Activated naive CD8-positive, alpha-beta T cell treated with anti-CD3 and anti-CD28 coated beads, Interleukin-2, amount 50 U/mL, for 24 hours (primary cell): ENCODE data around the gene THBD.

ENCODE experiments used
- ATAC-seq: fragments of 150-1000 bp; cut with Tn5 transposase; one replicate; pipeline ENCODE4 v1.10.0; 2021
- DNase-seq: peaks from one replicate; pipeline ENCODE4 v3.0.0; 2021
- H3K27ac Mint-ChIP-seq: one replicate; pipeline ENCODE4 v1.8.0; 2021; ENCODE audit warnings: mild to moderate bottlenecking, mixed read lengths
- H3K27me3 Mint-ChIP-seq: one replicate; pipeline ENCODE4 v1.8.0; 2021; ENCODE audit warnings: mixed read lengths
- H3K36me3 Mint-ChIP-seq: one replicate; pipeline ENCODE4 v1.8.0; 2021; ENCODE audit warnings: low read depth, mixed read lengths
- H3K4me1 Mint-ChIP-seq: one replicate; pipeline ENCODE4 v1.8.0; 2021; ENCODE audit warnings: mixed read lengths
- H3K4me3 Mint-ChIP-seq: one replicate; pipeline ENCODE4 v1.8.0; 2021; ENCODE audit warnings: mild to moderate bottlenecking, moderate library complexity, mixed read lengths
- H3K9me3 Mint-ChIP-seq: one replicate; pipeline ENCODE4 v1.8.0; 2021; ENCODE audit warnings: mixed read lengths

THBD gene

DNA sequence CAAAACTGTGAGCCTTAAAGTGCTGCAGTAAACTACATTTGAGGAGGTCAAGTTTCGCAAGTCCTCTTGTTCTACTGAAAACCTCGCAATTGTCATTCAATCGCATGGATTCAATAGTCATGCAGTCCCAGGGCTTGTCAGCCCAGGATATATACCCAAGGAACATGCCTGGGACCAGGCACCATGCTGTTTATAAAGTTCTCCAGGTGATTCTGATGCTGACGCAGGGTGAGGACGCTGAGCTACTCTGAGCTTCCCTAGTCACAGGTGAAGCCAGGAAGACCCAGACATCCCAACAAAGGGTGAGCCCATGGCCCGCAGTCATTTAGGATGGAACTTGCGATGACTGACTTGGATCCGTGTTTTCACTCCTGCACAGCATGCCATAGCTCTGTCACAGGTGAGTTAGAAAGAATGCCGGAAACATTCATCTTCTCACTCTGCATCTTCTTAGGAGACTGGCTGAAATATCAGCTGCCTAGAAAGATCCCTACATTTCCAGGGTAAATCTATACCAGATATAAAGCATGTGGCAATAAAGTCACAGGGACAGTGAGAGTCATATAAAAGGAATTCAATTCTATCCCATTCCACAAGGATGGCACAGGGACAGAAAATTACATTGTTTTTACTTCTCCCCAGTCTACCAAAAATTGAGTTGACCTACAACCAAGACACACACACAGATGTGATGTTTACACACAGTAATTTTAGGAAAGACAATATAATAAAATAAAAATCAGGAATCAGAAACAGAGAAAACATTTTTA is 41.4 kb downstream of the THBD start:
- DNase-seq: no peak
- Mint-ChIP-seq H3K4me1 (no peaks in the 10 kb centered on the region), H3K4me3 (no peak overlapping the region), H3K27ac (no peak overlapping the region), H3K9me3 (no peaks in the 10 kb centered on the region), H3K27me3 (no peaks in the 10 kb centered on the region), H3K36me3 (no peaks in the 10 kb centered on the region)
- no peak for ATAC-seq

DNA sequence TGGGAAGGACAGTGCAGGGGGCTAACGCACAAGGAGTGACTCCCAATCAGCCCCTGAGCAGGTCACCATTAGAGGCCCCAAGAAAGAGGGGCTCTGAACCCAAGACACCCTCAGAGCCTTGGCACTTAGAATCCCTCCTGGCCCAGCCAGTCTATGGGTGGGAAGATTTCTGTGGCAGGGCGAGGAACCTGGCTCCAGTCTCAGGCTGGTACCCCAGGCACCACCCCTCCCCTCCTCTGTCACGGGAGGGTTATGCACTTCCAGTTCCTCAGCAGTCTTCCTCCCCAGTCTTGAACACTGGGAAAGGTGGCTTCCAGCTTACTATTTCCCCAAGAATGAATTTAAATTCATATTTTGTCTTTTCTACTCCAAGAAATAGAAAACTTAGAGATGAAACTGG is 42.0 kb downstream of the THBD start:
- ATAC-seq: no peak
- no peak for DNase-seq
- no peaks in the 10 kb centered on the region for H3K4me1 Mint-ChIP-seq
- H3K27ac Mint-ChIP-seq: no peak overlapping the region
- no peaks in the 10 kb centered on the region for H3K27me3 Mint-ChIP-seq
- H3K36me3 Mint-ChIP-seq: no peaks in the 10 kb centered on the region
- H3K9me3 Mint-ChIP-seq: no peaks in the 10 kb centered on the region
- no peak overlapping the region for H3K4me3 Mint-ChIP-seq

DNA sequence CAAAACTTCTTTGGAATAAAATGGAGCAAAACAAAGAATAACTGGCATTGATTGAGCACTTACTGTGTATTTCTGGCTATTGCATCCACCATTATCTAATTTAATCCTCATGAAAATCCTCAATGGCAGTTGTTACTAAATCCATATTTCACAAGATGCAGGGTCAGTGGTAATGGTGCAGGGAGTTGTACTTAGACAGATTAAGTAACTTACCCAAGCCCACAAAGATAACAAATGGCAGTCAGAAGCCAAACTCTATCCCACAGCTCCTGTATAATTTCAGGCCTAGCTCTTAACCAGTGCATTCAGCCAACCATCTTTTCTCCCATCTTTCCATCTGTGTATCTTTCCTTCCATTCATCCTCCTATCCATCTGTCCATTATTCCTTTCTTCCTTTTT is 43.7 kb downstream of the THBD start:
- H3K9me3 Mint-ChIP-seq: no peaks in the 10 kb centered on the region
- ATAC-seq (no peak), DNase-seq (no peak)
- no peaks in the 10 kb centered on the region for H3K36me3 Mint-ChIP-seq
- no peaks in the 10 kb centered on the region for H3K27me3 Mint-ChIP-seq
- H3K27ac Mint-ChIP-seq: no peak overlapping the region
- no peaks in the 10 kb centered on the region for H3K4me1 Mint-ChIP-seq
- no peak overlapping the region for H3K4me3 Mint-ChIP-seq

DNA sequence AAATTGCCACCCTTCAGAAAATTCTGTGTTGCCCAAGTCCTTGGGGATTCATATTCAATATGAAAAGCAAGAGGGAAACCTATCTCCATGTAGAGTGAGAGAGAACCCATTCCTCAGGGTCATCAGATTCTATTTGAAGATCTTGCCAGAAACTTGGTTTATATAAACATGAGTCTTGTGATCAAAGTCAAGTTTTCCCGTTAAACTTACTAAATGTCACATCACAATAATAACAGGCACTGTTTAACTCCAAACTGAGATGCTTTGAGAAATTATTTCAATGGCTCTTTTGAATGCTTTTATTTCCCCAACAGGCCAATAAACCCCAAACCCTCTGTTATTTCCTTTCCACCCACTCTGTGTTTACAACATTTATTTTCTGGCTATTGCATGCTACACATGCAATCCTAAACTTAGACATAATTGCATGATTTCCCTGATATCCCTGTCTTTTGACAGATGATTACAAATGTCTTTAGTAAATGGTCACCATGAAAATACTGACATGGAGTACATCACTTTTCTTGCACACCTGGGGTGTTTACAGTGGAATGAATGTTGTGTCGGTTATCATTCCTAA is 45.5 kb downstream of the THBD start:
- DNase-seq (no peak), ATAC-seq (no peak)
- H3K4me3 Mint-ChIP-seq: no peak overlapping the region
- H3K27me3 Mint-ChIP-seq: no peaks in the 10 kb centered on the region
- H3K36me3 Mint-ChIP-seq: no peaks in the 10 kb centered on the region
- no peaks in the 10 kb centered on the region for H3K4me1 Mint-ChIP-seq
- H3K9me3 Mint-ChIP-seq: no peaks in the 10 kb centered on the region
- no peak overlapping the region for H3K27ac Mint-ChIP-seq

DNA sequence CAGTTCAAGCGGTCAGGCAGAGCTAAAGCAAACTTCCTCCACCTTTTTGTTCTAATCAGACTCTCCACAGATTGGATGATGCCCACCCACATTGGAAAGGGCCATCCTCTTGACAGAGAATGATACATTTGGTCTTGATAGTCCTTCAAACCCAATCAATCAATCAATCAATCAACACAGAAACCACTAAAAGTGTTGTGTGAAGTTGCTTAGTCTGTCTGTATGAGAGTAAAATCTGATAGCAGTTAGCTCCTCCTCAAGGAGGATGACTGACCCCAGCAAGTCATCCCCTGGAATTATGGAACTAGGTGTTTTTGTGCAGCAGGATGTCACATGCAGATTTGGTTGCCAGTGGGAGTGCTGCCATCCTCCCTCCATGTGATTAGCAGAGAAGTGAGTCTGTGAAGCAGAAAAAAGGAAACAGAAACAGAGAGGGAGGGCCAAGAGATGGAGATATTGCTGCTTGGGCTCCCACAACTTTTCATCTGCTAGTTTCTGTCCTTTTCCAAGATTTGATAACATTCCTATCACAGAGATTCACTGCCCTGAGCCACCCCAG is 46.3 kb downstream of the THBD start:
- no peaks in the 10 kb centered on the region for H3K4me1 Mint-ChIP-seq
- no peaks in the 10 kb centered on the region for H3K27me3 Mint-ChIP-seq
- H3K9me3 Mint-ChIP-seq: no peaks in the 10 kb centered on the region
- no peaks in the 10 kb centered on the region for H3K36me3 Mint-ChIP-seq
- DNase-seq (no peak), ATAC-seq (no peak)
- no peak overlapping the region for H3K4me3 Mint-ChIP-seq
- H3K27ac Mint-ChIP-seq: no peak overlapping the region

DNA sequence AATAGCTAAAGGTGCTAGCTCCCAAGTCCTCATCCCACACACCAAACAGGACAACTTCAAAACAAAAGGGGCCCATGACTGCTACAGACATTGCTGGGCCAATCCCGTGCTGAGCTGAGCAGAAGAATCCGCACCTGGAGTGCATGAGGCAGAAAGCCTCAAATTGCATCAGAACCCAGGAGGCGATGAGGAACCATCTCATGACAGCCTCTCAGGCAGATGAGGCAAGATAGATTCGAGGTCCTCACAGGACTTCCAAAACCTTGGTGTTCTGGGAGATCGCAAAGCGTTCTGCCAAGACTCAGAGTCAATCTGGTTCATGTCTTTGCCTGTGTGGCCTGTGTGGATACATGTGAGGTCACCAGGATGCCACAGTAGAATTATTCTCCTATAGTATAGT is 47.2 kb downstream of the THBD start:
- no peak overlapping the region for H3K27ac Mint-ChIP-seq
- no peaks in the 10 kb centered on the region for H3K9me3 Mint-ChIP-seq
- H3K4me3 Mint-ChIP-seq: no peak overlapping the region
- DNase-seq (no peak), ATAC-seq (no peak)
- H3K27me3 Mint-ChIP-seq: peaks cover 3% of the 10 kb centered on the region
- no peaks in the 10 kb centered on the region for H3K4me1 Mint-ChIP-seq
- no peaks in the 10 kb centered on the region for H3K36me3 Mint-ChIP-seq

DNA sequence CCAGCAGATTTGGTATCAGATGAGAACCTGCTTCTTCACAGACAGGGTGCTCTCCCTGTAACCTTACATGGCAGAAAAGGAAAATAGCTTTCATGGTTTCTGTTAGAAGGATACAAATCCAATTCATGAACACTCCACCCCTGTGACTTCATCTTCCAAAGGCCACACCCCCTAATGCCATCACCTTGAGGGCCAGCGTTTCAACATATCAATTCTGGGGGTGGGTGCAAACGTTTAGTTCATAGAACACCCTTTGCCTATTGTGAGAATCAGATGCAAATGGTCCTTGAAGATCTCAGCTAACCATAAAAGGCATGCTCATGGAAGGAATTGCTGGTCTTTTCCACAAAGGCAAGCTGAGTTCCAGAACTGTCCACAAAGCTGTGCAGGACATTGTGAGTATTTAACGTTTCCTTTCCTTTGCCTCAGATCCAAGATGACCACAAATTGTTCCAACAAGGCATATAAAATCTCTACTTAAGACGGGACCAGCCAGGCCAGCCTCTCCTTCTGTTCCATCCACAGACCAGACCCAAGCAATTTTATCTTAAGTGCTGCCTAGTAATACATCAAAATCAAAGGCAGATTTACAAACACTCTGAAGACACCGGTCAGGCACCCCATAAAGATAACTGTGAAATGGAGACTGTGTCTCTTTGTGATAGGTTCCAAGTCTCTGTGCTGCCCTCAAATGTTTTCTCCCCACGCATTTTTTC is 49.1 kb downstream of the THBD start:
- no peaks in the 10 kb centered on the region for H3K4me1 Mint-ChIP-seq

DNA sequence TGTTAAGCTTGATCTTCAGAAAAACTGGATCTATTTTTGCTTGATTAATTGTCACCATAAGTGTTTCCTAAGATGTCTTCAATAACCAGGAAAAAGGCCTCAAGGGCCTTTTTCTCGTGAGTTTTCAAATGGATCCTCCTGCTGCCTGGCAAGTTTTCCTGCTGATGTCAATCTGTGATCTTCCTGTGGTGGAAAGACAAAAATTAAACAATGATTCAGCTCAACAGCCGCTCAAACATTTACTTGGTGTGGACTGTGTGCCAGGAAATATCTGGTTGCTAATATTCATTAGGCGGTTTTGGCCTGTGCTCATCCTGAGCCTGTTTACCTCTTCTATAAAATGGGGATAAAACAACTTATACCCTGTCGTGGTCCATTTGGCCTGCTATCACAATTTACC is 49.7 kb downstream of the THBD start:
- no peaks in the 10 kb centered on the region for H3K4me1 Mint-ChIP-seq
- no peaks in the 10 kb centered on the region for H3K9me3 Mint-ChIP-seq
- DNase-seq (no peak), ATAC-seq (no peak)
- H3K4me3 Mint-ChIP-seq: no peak overlapping the region
- H3K27ac Mint-ChIP-seq: no peak overlapping the region
- no peaks in the 10 kb centered on the region for H3K36me3 Mint-ChIP-seq
- peaks cover 3% of the 10 kb centered on the region for H3K27me3 Mint-ChIP-seq

More for the DNA sequence above, 49.1 kb downstream of the THBD start:
- Mint-ChIP-seq H3K27me3 (peaks cover 3% of the 10 kb centered on the region), H3K27ac (no peak overlapping the region), H3K4me3 (no peak overlapping the region), H3K9me3 (no peaks in the 10 kb centered on the region), H3K36me3 (no peaks in the 10 kb centered on the region)
- ATAC-seq (no peak), DNase-seq (no peak)

DNA sequence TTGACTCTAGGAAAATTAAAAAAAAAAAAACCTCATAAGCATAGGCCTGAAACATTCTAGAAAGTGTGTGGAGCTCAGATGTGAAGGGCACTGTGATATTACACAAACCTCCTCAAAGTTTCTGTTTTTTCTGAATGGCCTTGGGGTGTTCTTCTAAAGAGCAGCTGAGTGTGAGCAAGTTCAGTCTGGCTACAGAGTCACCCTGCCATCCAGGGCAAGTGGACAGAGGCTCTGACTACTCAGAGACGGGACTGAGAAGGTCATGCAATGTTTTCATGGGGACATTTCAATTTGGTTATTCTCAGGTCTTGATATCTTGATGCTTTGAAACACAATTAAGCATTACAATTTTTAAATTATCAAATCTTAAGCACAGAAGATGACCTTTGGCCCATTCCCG is 51.0 kb downstream of the THBD start:
- peaks cover 3% of the 10 kb centered on the region for H3K27me3 Mint-ChIP-seq
- no peaks in the 10 kb centered on the region for H3K36me3 Mint-ChIP-seq
- H3K27ac Mint-ChIP-seq: no peak overlapping the region
- ATAC-seq: no peak
- DNase-seq: no peak
- H3K4me3 Mint-ChIP-seq: no peak overlapping the region
- no peaks in the 10 kb centered on the region for H3K4me1 Mint-ChIP-seq
- no peaks in the 10 kb centered on the region for H3K9me3 Mint-ChIP-seq

DNA sequence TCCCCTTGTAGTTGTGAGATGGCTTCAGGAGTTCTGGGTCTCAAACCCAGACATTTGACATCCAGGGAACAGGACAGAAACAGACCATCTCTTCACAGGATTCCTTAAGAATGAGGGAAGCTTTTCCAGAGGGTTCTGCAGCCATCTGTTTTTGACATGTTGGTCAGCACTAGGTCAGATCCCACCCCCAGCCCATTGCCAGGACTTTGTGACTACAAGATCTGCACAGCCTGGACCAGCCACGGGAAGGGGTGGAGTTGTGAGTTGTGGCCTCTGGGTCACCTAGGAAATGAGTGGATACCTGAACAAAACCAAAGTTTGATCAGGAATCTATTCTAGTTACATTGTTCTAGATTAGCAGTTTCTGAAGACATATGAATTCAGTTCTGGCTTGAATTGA is 53.5 kb downstream of the THBD start:
- no peak for ATAC-seq
- Mint-ChIP-seq H3K4me1 (no peaks in the 10 kb centered on the region), H3K4me3 (no peak overlapping the region), H3K9me3 (peaks cover 4% of the 10 kb centered on the region), H3K27me3 (peaks cover 3% of the 10 kb centered on the region), H3K27ac (no peak overlapping the region), H3K36me3 (no peaks in the 10 kb centered on the region)
- DNase-seq: no peak
